ENCODE measurements around the gene DYSF.

The DYSF gene

GRCh38 chr2:71456617-71457016 lies 3.3 kb downstream of the DYSF start:
- H3K27ac ChIP-seq: no peak overlapping the region
- no peak for TF ChIP-seq CTCF (conservative IDR thresholded peaks at IDR 0.05; ENCODE audit: low read depth)
- POLR2A ChIA-PET (ENCODE audit: low non-redundant PET): no interaction called here
- no peak for DNase-seq (ENCODE audit: low spot score)
- CTCF ChIA-PET: no interaction called here

- no peak overlapping the region for H3K27ac ChIP-seq
- ChIA-PET CTCF (interaction anchor here (1.2 kb wide), 1 partner anchor 53 kb away, joined by 3 read pairs; no protein-coding TSS in a partner anchor), POLR2A (ENCODE audit: low non-redundant PET) (no interaction called here)
- TF ChIP-seq CTCF (conservative IDR thresholded peaks at IDR 0.05; ENCODE audit: low read depth): no peak
- DNase-seq (ENCODE audit: low spot score): no peak
Observed at GRCh38 chr2:71457123-71457915, 4.0 kb downstream of the DYSF start.

GRCh38 chr2:71457923-71458322 lies 4.6 kb downstream of the DYSF start:
- TF ChIP-seq CTCF (conservative IDR thresholded peaks at IDR 0.05; ENCODE audit: low read depth): no peak
- ChIA-PET CTCF (interaction anchor here (0.6 to 1.2 kb wide), 2 partner anchors 52 to 545 kb away, joined by 3 read pairs; no protein-coding TSS in a partner anchor), POLR2A (ENCODE audit: low non-redundant PET) (no interaction called here)
- no peak for DNase-seq (ENCODE audit: low spot score)
- no peak overlapping the region for H3K27ac ChIP-seq

GRCh38 chr2:71458413-71459083 lies 5.2 kb downstream of the DYSF start:
- ChIA-PET CTCF (interaction anchor here (0.6 to 1.2 kb wide), 2 partner anchors 52 to 544 kb away, joined by 3 read pairs; no protein-coding TSS in a partner anchor), POLR2A (ENCODE audit: low non-redundant PET) (no interaction called here)
- no peak for TF ChIP-seq CTCF (conservative IDR thresholded peaks at IDR 0.05; ENCODE audit: low read depth)
- H3K27ac ChIP-seq: no peak overlapping the region
- DNase-seq (ENCODE audit: low spot score): no peak

DNA sequence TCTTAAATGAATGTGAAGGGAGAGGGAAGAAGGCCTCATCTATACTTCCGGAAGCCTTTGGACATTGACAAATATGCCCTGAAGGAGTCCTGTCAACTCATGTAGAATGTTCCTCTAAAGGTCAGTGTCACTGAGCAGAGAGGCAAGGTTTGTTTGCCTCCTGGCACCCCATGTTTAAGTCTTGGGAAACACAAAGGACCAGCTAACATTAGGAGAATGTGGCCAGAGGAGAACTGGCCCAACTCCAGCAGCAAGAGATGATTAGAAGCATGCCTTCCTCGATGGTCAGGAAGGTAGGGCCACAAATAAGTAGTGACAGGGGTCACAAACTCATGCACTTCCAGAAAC lies 5.7 kb downstream of the DYSF start:
- POLR2A ChIA-PET (ENCODE audit: low non-redundant PET): no interaction called here
- TF ChIP-seq CTCF (conservative IDR thresholded peaks at IDR 0.05; ENCODE audit: low read depth): no peak

GRCh38 chr2:71460056-71460455 lies 6.7 kb downstream of the DYSF start:
- ChIA-PET CTCF (interaction anchor here (1.3 to 3.7 kb wide), 2 partner anchors 52 to 236 kb away, joined by 3 to 46 read pairs; no protein-coding TSS in a partner anchor), POLR2A (ENCODE audit: low non-redundant PET) (no interaction called here)
- H3K27ac ChIP-seq: no peak overlapping the region
- no peak for TF ChIP-seq CTCF (conservative IDR thresholded peaks at IDR 0.05; ENCODE audit: low read depth)
- no peak for DNase-seq (ENCODE audit: low spot score)

More for the DNA sequence above, 5.7 kb downstream of the DYSF start:
- CTCF ChIA-PET: interaction anchor here (0.6 kb wide), 1 partner anchor 62 kb away, joined by 4 read pairs; no protein-coding TSS in a partner anchor
- no peak for DNase-seq (ENCODE audit: low spot score)
- no peak overlapping the region for H3K27ac ChIP-seq

Measured in RWPE1 (cell line).